Measurements from ENCODE around the gene CXCL16.

DNA sequence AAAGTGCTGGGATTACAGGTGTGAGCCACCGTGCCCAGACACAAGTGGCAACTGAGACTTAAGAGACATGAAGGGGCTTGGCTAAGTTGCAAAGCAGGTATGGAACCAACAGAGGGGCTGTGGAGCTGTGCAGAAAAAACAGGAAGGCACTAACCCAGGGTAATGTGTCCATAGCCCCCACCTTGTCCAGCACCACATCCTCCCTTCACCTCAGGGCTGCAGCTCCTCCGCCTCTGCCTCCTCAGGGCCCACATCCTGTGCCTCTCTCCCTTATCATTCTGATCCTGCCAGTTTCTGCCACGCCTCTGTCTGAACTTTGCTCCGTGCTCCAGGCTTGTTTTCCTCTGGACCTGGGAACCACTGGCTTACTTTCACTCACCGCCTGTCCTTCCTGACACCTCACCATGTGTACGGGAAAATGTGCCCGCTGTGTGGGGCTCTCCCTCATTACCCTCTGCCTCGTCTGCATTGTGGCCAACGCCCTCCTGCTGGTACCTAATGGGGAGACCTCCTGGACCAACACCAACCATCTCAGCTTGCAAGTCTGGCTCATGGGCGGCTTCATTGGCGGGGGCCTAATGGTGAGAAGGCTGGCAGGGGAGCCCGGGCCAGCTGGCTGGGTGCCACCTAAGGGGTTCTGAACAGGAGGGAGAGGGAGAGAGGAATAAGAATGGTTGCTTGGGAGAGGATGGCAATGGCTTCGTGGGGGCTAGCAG, 31.9 kb upstream of the CXCL16 start, which contains the start of gene TM4SF5:
- TF ChIP-seq, protein P1, sequence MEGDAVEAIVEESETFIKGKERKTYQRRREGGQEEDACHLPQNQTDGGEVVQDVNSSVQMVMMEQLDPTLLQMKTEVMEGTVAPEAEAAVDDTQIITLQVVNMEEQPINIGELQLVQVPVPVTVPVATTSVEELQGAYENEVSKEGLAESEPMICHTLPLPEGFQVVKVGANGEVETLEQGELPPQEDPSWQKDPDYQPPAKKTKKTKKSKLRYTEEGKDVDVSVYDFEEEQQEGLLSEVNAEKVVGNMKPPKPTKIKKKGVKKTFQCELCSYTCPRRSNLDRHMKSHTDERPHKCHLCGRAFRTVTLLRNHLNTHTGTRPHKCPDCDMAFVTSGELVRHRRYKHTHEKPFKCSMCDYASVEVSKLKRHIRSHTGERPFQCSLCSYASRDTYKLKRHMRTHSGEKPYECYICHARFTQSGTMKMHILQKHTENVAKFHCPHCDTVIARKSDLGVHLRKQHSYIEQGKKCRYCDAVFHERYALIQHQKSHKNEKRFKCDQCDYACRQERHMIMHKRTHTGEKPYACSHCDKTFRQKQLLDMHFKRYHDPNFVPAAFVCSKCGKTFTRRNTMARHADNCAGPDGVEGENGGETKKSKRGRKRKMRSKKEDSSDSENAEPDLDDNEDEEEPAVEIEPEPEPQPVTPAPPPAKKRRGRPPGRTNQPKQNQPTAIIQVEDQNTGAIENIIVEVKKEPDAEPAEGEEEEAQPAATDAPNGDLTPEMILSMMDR (IDR thresholded peaks at IDR 0.05) = no peak
- no peak for TF ChIP-seq POLR2A (IDR thresholded peaks at IDR 0.05)
